ENCODE results near the gene BIRC5.

Gene BIRC5

GRCh38 chr17:78204387-78205123 is 9.5 kb upstream of the BIRC5 start:
- H3K36me3 Mint-ChIP-seq = peaks cover 3% of the 10 kb centered on the region
- H3K27ac Mint-ChIP-seq = no peak overlapping the region
- no peaks in the 10 kb centered on the region for H3K9me3 Mint-ChIP-seq (ENCODE audit: low read depth)
- H3K27me3 Mint-ChIP-seq = no peaks in the 10 kb centered on the region
- no peaks in the 10 kb centered on the region for H3K4me1 Mint-ChIP-seq (ENCODE audit: low read depth)
- H3K4me3 Mint-ChIP-seq = no peak overlapping the region

GRCh38 chr17:78205124-78205775 is 8.8 kb upstream of the BIRC5 start:
- Mint-ChIP-seq H3K27ac (no peak overlapping the region), H3K36me3 (peaks cover 3% of the 10 kb centered on the region), H3K4me3 (no peak overlapping the region), H3K4me1 (ENCODE audit: low read depth) (no peaks in the 10 kb centered on the region), H3K9me3 (ENCODE audit: low read depth) (no peaks in the 10 kb centered on the region), H3K27me3 (no peaks in the 10 kb centered on the region)

- Mint-ChIP-seq H3K27ac (no peak overlapping the region), H3K36me3 (peaks cover 3% of the 10 kb centered on the region), H3K4me3 (no peak overlapping the region), H3K27me3 (no peaks in the 10 kb centered on the region), H3K4me1 (ENCODE audit: low read depth) (no peaks in the 10 kb centered on the region), H3K9me3 (ENCODE audit: low read depth) (no peaks in the 10 kb centered on the region)
Measured at GRCh38 chr17:78206298-78206697, 7.8 kb upstream of the BIRC5 start.

GRCh38 chr17:78208486-78208885 is 5.6 kb upstream of the BIRC5 start:
- Mint-ChIP-seq H3K4me1 (ENCODE audit: low read depth) (no peaks in the 10 kb centered on the region), H3K4me3 (no peak overlapping the region), H3K9me3 (ENCODE audit: low read depth) (no peaks in the 10 kb centered on the region), H3K36me3 (peaks cover 3% of the 10 kb centered on the region), H3K27me3 (no peaks in the 10 kb centered on the region), H3K27ac (no peak overlapping the region)

- Mint-ChIP-seq H3K36me3 (no peaks in the 10 kb centered on the region), H3K27me3 (no peaks in the 10 kb centered on the region), H3K4me3 (no peak overlapping the region), H3K9me3 (ENCODE audit: low read depth) (no peaks in the 10 kb centered on the region), H3K27ac (no peak overlapping the region), H3K4me1 (ENCODE audit: low read depth) (peaks cover 2% of the 10 kb centered on the region)
Measured at GRCh38 chr17:78210111-78210510, 3.9 kb upstream of the BIRC5 start.

GRCh38 chr17:78211032-78211431 is 3.0 kb upstream of the BIRC5 start:
- H3K27ac Mint-ChIP-seq = no peak overlapping the region
- no peak overlapping the region for H3K4me3 Mint-ChIP-seq
- no peaks in the 10 kb centered on the region for H3K36me3 Mint-ChIP-seq
- no peaks in the 10 kb centered on the region for H3K9me3 Mint-ChIP-seq (ENCODE audit: low read depth)
- H3K4me1 Mint-ChIP-seq (ENCODE audit: low read depth) = peaks cover 2% of the 10 kb centered on the region
- H3K27me3 Mint-ChIP-seq = no peaks in the 10 kb centered on the region

GRCh38 chr17:78214706-78215061 is 631 bp downstream of the BIRC5 start:
- no peaks in the 10 kb centered on the region for H3K27me3 Mint-ChIP-seq
- H3K4me3 Mint-ChIP-seq = peak overlapping the region; percentile 88
- no peaks in the 10 kb centered on the region for H3K36me3 Mint-ChIP-seq
- H3K27ac Mint-ChIP-seq = no peak overlapping the region
- H3K4me1 Mint-ChIP-seq (ENCODE audit: low read depth) = peaks cover 2% of the 10 kb centered on the region
- H3K9me3 Mint-ChIP-seq (ENCODE audit: low read depth) = no peaks in the 10 kb centered on the region

- Mint-ChIP-seq H3K4me1 (ENCODE audit: low read depth) (peaks cover under 1% of the 10 kb centered on the region), H3K27me3 (no peaks in the 10 kb centered on the region), H3K9me3 (ENCODE audit: low read depth) (no peaks in the 10 kb centered on the region), H3K27ac (no peak overlapping the region), H3K4me3 (no peak overlapping the region), H3K36me3 (no peaks in the 10 kb centered on the region)
Measured at GRCh38 chr17:78219396-78220150, 5.5 kb downstream of the BIRC5 start.

GRCh38 chr17:78223061-78223460 is 9.0 kb downstream of the BIRC5 start:
- Mint-ChIP-seq H3K4me1 (ENCODE audit: low read depth) (no peaks in the 10 kb centered on the region), H3K4me3 (no peak overlapping the region), H3K27ac (no peak overlapping the region), H3K36me3 (no peaks in the 10 kb centered on the region), H3K9me3 (ENCODE audit: low read depth) (no peaks in the 10 kb centered on the region), H3K27me3 (peaks cover 2% of the 10 kb centered on the region)

- H3K36me3 Mint-ChIP-seq = no peaks in the 10 kb centered on the region
- H3K27me3 Mint-ChIP-seq = peaks cover 2% of the 10 kb centered on the region
- H3K9me3 Mint-ChIP-seq (ENCODE audit: low read depth) = no peaks in the 10 kb centered on the region
- no peaks in the 10 kb centered on the region for H3K4me1 Mint-ChIP-seq (ENCODE audit: low read depth)
- no peak overlapping the region for H3K27ac Mint-ChIP-seq
- no peak overlapping the region for H3K4me3 Mint-ChIP-seq
Measured at GRCh38 chr17:78223765-78224164, 9.7 kb downstream of the BIRC5 start.

- Mint-ChIP-seq H3K4me1 (ENCODE audit: low read depth) (no peaks in the 10 kb centered on the region), H3K9me3 (ENCODE audit: low read depth) (no peaks in the 10 kb centered on the region), H3K36me3 (no peaks in the 10 kb centered on the region)
Measured at GRCh38 chr17:78224231-78225087, 10.4 kb downstream of the BIRC5 start.

GRCh38 chr17:78225088-78225865 is 11.2 kb downstream of the BIRC5 start:
- no peaks in the 10 kb centered on the region for H3K9me3 Mint-ChIP-seq (ENCODE audit: low read depth)
- no peaks in the 10 kb centered on the region for H3K4me1 Mint-ChIP-seq (ENCODE audit: low read depth)

More at GRCh38 chr17:78224231-78225087, 10.4 kb downstream of the BIRC5 start:
- Mint-ChIP-seq H3K27ac (no peak overlapping the region), H3K27me3 (peaks cover 2% of the 10 kb centered on the region), H3K4me3 (no peak overlapping the region)

GRCh38 chr17:78226055-78226758 is 12.2 kb downstream of the BIRC5 start:
- peaks cover 7% of the 10 kb centered on the region for H3K27me3 Mint-ChIP-seq
- no peak overlapping the region for H3K4me3 Mint-ChIP-seq
- no peaks in the 10 kb centered on the region for H3K36me3 Mint-ChIP-seq
- H3K9me3 Mint-ChIP-seq (ENCODE audit: low read depth) = no peaks in the 10 kb centered on the region
- H3K27ac Mint-ChIP-seq = no peak overlapping the region
- peaks cover 4% of the 10 kb centered on the region for H3K4me1 Mint-ChIP-seq (ENCODE audit: low read depth)

More at GRCh38 chr17:78225088-78225865, 11.2 kb downstream of the BIRC5 start:
- no peak overlapping the region for H3K4me3 Mint-ChIP-seq
- no peak overlapping the region for H3K27ac Mint-ChIP-seq
- no peaks in the 10 kb centered on the region for H3K36me3 Mint-ChIP-seq
- peaks cover 2% of the 10 kb centered on the region for H3K27me3 Mint-ChIP-seq

Data from activated naive CD8-positive, alpha-beta T cell (primary cell).